ENCODE measurements around the gene MYBPC1. TPM values are rescaled to one million over a fixed set of nuclear protein-coding genes. Genes with fewer than 3 reads are reported as not detected.

The MYBPC1 gene
- total RNA-seq, 5 donors from 2014 or later (not counting 1 experiment from before 2014, with no cell fraction given) = not detected

DNA sequence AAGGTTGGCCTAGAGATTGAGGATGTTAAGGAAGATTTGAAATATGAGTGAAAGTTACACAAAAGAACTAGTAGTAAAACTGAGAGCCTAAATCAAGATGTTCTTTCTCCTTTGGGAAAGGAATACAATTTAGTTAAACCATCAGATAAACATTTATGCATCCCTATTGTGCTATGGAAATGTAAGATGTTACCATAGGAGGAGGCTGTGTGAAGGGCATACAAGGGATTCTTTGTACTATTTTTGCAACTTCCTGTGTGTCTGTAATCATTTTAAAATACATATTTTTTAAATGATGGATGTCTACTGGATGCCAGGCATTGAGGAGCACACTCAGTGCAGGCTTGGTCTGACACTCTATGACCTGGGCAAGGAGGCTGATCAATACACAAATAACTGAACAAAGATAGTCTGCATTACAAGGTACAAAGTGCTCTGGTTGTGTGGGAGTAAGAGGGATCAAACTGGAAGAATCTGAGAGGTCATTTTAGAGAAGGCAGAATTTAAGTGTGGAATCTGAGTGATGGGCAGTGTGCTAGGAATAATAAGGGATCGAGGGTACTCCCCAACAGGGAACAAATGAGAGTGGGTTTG, 96.8 kb downstream of the MYBPC1 start:
- no peak for DNase-seq
- Mint-ChIP-seq H3K4me3 (no peak overlapping the region), H3K27me3 (peaks cover 2 to 3% of the 10 kb centered on the region in 2 donors)

GRCh38 chr12:101694297-101694848, 99.6 kb downstream of the MYBPC1 start:
- WGBS (ENCODE audit: insufficient coverage) = no CpG with 5 or more reads among the region's 2 CpGs
- Mint-ChIP-seq H3K9me3 (no peaks in the 10 kb centered on the region), H3K36me3 (no peaks in the 10 kb centered on the region), H3K27ac (no peak overlapping the region), H3K4me1 (peaks cover 24 to 27% (median 24%) of the 10 kb centered on the region in 3 donors), H3K27me3 (peaks cover under 1% of the 10 kb centered on the region in 2 donors), H3K4me3 (no peak overlapping the region)
- Histone ChIP-seq H3K27me3 (replicated peaks in 1 of 2; ENCODE audit: control insufficient read depth in 2 of 2, extremely low read depth in 1 of 2, insufficient read depth in 2 of 2, low read length in 1 of 2) (no peaks in the 10 kb centered on the region), H3K9me3 (no peaks in the 10 kb centered on the region), H3K36me3 (ENCODE audit: control insufficient read depth in 2 of 2, extremely low read depth in 1 of 2, insufficient read depth in 1 of 2, low read length in 1 of 2) (no peaks in the 10 kb centered on the region), H3K4me1 (ENCODE audit: control insufficient read depth in 1 of 2, extremely low read depth in 1 of 2, insufficient read depth in 2 of 2, low read length in 2 of 2) (peaks cover 3 to 13% of the 10 kb centered on the region in 2 experiments), H3K27ac (ENCODE audit: low read length) (no peak overlapping the region), H3K4me3 (ENCODE audit: control insufficient read depth in 1 of 2, extremely low read depth in 1 of 2, low read length in 1 of 2) (no peak overlapping the region)
- ChIA-PET CTCF (interaction anchor here in 1 of 2 donors (0.7 kb wide), 1 partner anchor 146 kb away, joined by 3 read pairs; no protein-coding TSS in a partner anchor), POLR2A (no interaction called here)
- DNase-seq = no peak
- no peak for ATAC-seq (replicated peaks in 1 of 4)

More for the DNA sequence above, 96.8 kb downstream of the MYBPC1 start:
- CTCF ChIA-PET = no interaction called here
- no peak overlapping the region for H3K4me3 ChIP-seq (ENCODE audit: control insufficient read depth in 1 of 2, extremely low read depth in 1 of 2, low read length in 1 of 2)
- peaks cover 0 to 2% of the 10 kb centered on the region in 2 experiments for H3K4me1 ChIP-seq (ENCODE audit: control insufficient read depth in 1 of 2, extremely low read depth in 1 of 2, insufficient read depth in 2 of 2, low read length in 2 of 2)
- H3K36me3 Mint-ChIP-seq = no peaks in the 10 kb centered on the region
- H3K4me1 Mint-ChIP-seq = peaks cover 7 to 13% (median 10%) of the 10 kb centered on the region in 3 donors
- H3K27me3 ChIP-seq (replicated peaks in 1 of 2; ENCODE audit: control insufficient read depth in 2 of 2, extremely low read depth in 1 of 2, insufficient read depth in 2 of 2, low read length in 1 of 2) = peaks cover 0 to 3% of the 10 kb centered on the region in 2 experiments
- WGBS (ENCODE audit: insufficient coverage) = 80% methylated on average over 1 of the region's 1 CpG
- H3K9me3 ChIP-seq = no peaks in the 10 kb centered on the region
- H3K27ac ChIP-seq (ENCODE audit: low read length) = no peak overlapping the region
- no peaks in the 10 kb centered on the region for H3K36me3 ChIP-seq (ENCODE audit: control insufficient read depth in 2 of 2, extremely low read depth in 1 of 2, insufficient read depth in 1 of 2, low read length in 1 of 2)
- ATAC-seq (replicated peaks in 1 of 4) = no peak
- H3K27ac Mint-ChIP-seq = no peak overlapping the region
- no peaks in the 10 kb centered on the region for H3K9me3 Mint-ChIP-seq
- POLR2A ChIA-PET = no interaction called here

DNA sequence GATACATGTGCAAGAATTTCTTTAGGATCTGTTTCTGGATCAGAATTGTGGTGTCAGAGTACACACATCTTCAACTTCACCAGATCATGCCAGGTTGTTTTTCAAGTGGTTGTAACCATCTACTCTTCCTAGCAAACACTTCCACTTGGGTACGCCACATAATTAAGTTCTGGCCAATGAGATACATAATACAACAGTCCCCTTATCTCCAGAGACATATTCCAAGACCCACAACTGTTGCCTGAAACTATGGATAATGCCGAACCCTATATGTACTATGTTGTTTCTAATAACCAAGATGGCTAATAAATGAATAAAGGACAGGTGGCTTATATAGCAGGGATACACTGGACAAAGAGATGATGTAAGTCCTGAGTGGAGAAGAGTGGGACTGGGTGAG, 100.2 kb downstream of the MYBPC1 start:
- no peaks in the 10 kb centered on the region for H3K36me3 ChIP-seq (ENCODE audit: control insufficient read depth in 2 of 2, extremely low read depth in 1 of 2, insufficient read depth in 1 of 2, low read length in 1 of 2)
- POLR2A ChIA-PET = no interaction called here
- Mint-ChIP-seq H3K27ac (no peak overlapping the region), H3K4me3 (peak overlapping the region in 1 of 3 donors; percentile 93), H3K36me3 (no peaks in the 10 kb centered on the region), H3K9me3 (no peaks in the 10 kb centered on the region), H3K27me3 (no peaks in the 10 kb centered on the region), H3K4me1 (peaks cover 28 to 32% (median 30%) of the 10 kb centered on the region in 3 donors)
- no peak overlapping the region for H3K27ac ChIP-seq (ENCODE audit: low read length)
- no peaks in the 10 kb centered on the region for H3K27me3 ChIP-seq (replicated peaks in 1 of 2; ENCODE audit: control insufficient read depth in 2 of 2, extremely low read depth in 1 of 2, insufficient read depth in 2 of 2, low read length in 1 of 2)
- DNase-seq = no peak
- CTCF ChIA-PET = no interaction called here
- peaks cover 3 to 13% of the 10 kb centered on the region in 2 experiments for H3K4me1 ChIP-seq (ENCODE audit: control insufficient read depth in 1 of 2, extremely low read depth in 1 of 2, insufficient read depth in 2 of 2, low read length in 2 of 2)
- ATAC-seq (replicated peaks in 1 of 4) = no peak
- no peaks in the 10 kb centered on the region for H3K9me3 ChIP-seq
- no peak overlapping the region for H3K4me3 ChIP-seq (ENCODE audit: control insufficient read depth in 1 of 2, extremely low read depth in 1 of 2, low read length in 1 of 2)
- no CpG with 5 or more reads among the region's 2 CpGs for WGBS (ENCODE audit: insufficient coverage)

- Histone ChIP-seq H3K27me3 (replicated peaks in 1 of 2; ENCODE audit: control insufficient read depth in 2 of 2, extremely low read depth in 1 of 2, insufficient read depth in 2 of 2, low read length in 1 of 2) (no peaks in the 10 kb centered on the region), H3K9me3 (no peaks in the 10 kb centered on the region), H3K27ac (ENCODE audit: low read length) (no peak overlapping the region), H3K4me1 (ENCODE audit: control insufficient read depth in 1 of 2, extremely low read depth in 1 of 2, insufficient read depth in 2 of 2, low read length in 2 of 2) (peaks cover 3 to 13% of the 10 kb centered on the region in 2 experiments), H3K4me3 (ENCODE audit: control insufficient read depth in 1 of 2, extremely low read depth in 1 of 2, low read length in 1 of 2) (no peak overlapping the region), H3K36me3 (ENCODE audit: control insufficient read depth in 2 of 2, extremely low read depth in 1 of 2, insufficient read depth in 1 of 2, low read length in 1 of 2) (no peaks in the 10 kb centered on the region)
- WGBS (ENCODE audit: insufficient coverage) = no CpG with 5 or more reads among the region's 1 CpG
- ChIA-PET CTCF (no interaction called here), POLR2A (no interaction called here)
- H3K36me3 Mint-ChIP-seq = no peaks in the 10 kb centered on the region
- H3K27me3 Mint-ChIP-seq = no peaks in the 10 kb centered on the region
- ATAC-seq (replicated peaks in 1 of 4) (no peak), DNase-seq (no peak)
- H3K9me3 Mint-ChIP-seq = no peaks in the 10 kb centered on the region
- H3K4me3 Mint-ChIP-seq = peak overlapping the region in 1 of 3 donors; percentile 93
- peaks cover 36 to 39% (median 37%) of the 10 kb centered on the region in 3 donors for H3K4me1 Mint-ChIP-seq
- peak overlapping the region in 1 of 2 donors; percentile 69 for H3K27ac Mint-ChIP-seq
Measured at GRCh38 chr12:101695706-101696105, 100.9 kb downstream of the MYBPC1 start.

DNA sequence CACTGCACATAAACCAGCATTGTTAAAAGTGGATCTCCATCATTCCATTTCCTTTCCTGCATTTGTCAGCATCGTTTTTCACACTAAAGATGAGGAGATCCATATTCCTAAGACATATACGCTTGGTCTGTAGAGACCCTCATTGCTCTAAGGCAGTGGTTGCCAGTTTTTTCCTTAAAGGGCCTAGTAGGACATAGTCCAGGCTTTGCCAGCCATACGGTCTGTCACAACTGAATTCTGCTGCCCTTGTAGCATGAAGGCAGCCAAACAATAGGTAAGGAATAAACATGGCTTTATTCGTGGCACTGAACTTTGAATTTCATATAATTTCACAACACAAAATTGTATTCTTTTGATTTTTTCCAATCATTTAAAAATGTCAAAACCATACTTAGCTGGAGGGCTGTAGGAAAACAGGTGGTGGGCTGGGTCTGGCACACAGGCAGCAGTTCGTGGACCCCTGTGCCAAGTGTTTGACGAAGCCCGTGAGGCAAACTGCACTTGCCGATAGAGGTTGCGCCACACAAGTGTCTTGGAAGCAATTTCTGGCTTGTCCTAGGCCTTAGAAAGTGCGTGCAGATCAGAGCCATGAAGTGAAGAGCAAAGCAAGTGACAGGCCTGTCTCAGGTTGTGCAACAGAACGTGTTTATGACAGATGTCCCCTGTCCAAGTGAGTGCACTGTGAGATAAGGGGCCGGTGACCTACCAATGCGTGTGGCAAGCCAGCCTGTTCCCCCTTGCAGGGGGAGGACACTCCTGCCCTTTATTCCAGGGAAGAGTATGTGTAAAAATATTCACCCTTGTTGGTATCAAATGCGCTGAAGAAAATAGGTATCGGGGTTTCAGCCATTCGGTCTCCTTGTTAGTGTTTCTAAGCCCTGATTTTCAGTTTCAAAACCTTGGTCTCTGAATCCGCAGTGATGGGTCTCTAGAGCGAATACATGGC, 101.8 kb downstream of the MYBPC1 start:
- peaks cover 3 to 13% of the 10 kb centered on the region in 2 experiments for H3K4me1 ChIP-seq (ENCODE audit: control insufficient read depth in 1 of 2, extremely low read depth in 1 of 2, insufficient read depth in 2 of 2, low read length in 2 of 2)
- Mint-ChIP-seq H3K27me3 (no peaks in the 10 kb centered on the region), H3K4me1 (peaks cover 44 to 46% (median 46%) of the 10 kb centered on the region in 3 donors), H3K4me3 (peak overlapping the region; percentile 88 to 93 (median 89)), H3K9me3 (no peaks in the 10 kb centered on the region), H3K27ac (peak overlapping the region; percentile 83 to 91), H3K36me3 (no peaks in the 10 kb centered on the region)
- ChIA-PET POLR2A (no interaction called here), CTCF (no interaction called here)
- WGBS (ENCODE audit: insufficient coverage) = 53% methylated on average over 13 of the region's 18 CpGs
- peak overlapping the region; percentile 50 for H3K27ac ChIP-seq (ENCODE audit: low read length)
- no peaks in the 10 kb centered on the region for H3K27me3 ChIP-seq (replicated peaks in 1 of 2; ENCODE audit: control insufficient read depth in 2 of 2, extremely low read depth in 1 of 2, insufficient read depth in 2 of 2, low read length in 1 of 2)
- ATAC-seq (replicated peaks in 1 of 4) (peak in 1 of 4 experiments; percentile 48), DNase-seq (peak in 5 of 35 experiments; percentile 1 to 13 (median 6))
- peak overlapping the region; percentile 80 to 93 for H3K4me3 ChIP-seq (ENCODE audit: control insufficient read depth in 1 of 2, extremely low read depth in 1 of 2, low read length in 1 of 2)
- no peaks in the 10 kb centered on the region for H3K36me3 ChIP-seq (ENCODE audit: control insufficient read depth in 2 of 2, extremely low read depth in 1 of 2, insufficient read depth in 1 of 2, low read length in 1 of 2)
- no peaks in the 10 kb centered on the region for H3K9me3 ChIP-seq

- Histone ChIP-seq H3K9me3 (no peaks in the 10 kb centered on the region), H3K36me3 (ENCODE audit: control insufficient read depth in 2 of 2, extremely low read depth in 1 of 2, insufficient read depth in 1 of 2, low read length in 1 of 2) (no peaks in the 10 kb centered on the region), H3K4me3 (ENCODE audit: control insufficient read depth in 1 of 2, extremely low read depth in 1 of 2, low read length in 1 of 2) (peak within 1 kb of the TSS; percentile 84 to 93), H3K4me1 (ENCODE audit: control insufficient read depth in 1 of 2, extremely low read depth in 1 of 2, insufficient read depth in 2 of 2, low read length in 2 of 2) (peaks cover 3 to 13% of the 10 kb centered on the region in 2 experiments), H3K27ac (ENCODE audit: low read length) (peak within 1 kb of the TSS; percentile 50), H3K27me3 (replicated peaks in 1 of 2; ENCODE audit: control insufficient read depth in 2 of 2, extremely low read depth in 1 of 2, insufficient read depth in 2 of 2, low read length in 1 of 2) (no peaks in the 10 kb centered on the region)
- H3K4me3 Mint-ChIP-seq = peak within 1 kb of the TSS; percentile 88 to 93 (median 89)
- H3K9me3 Mint-ChIP-seq = no peaks in the 10 kb centered on the region
- CTCF ChIA-PET = no interaction called here
- H3K27ac Mint-ChIP-seq = peak within 1 kb of the TSS; percentile 83 to 91
- DNase-seq (peak in 33 of 35 experiments; percentile 7 to 70 (median 35)), ATAC-seq (replicated peaks in 1 of 4) (peak; percentile 80 to 84 (median 82))
- peaks cover 46 to 54% (median 50%) of the 10 kb centered on the region in 3 donors for H3K4me1 Mint-ChIP-seq
- POLR2A ChIA-PET = no interaction called here
- under 1% methylated on average over 72 of the region's 80 CpGs for WGBS (ENCODE audit: insufficient coverage)
- H3K36me3 Mint-ChIP-seq = no peaks in the 10 kb centered on the region
- H3K27me3 Mint-ChIP-seq = no peaks in the 10 kb centered on the region
Measured at GRCh38 chr12:101697197-101697929, 102.6 kb downstream of the MYBPC1 start, which contains the start of gene CHPT1. CHPT1 (plus strand) TSS chr12:101697640; CDS start chr12:101697862, 222 bp downstream.
